ENCODE data around the gene DMRTC1.
"Not testable (repeated sequence)": the region's sequence is repeated elsewhere in the genome, so short reads cannot be mapped to it uniquely, and the experiment has no call there.

The DMRTC1 gene

GRCh38 chrX:72943819-72944169 lies at the start of gene DMRTC1:
DMRTC1 (minus strand) TSS chrX:72943837; CDS start chrX:72875694, 68,143 bp downstream.
- DNase-seq: not testable (repeated sequence)

- not testable (repeated sequence) for DNase-seq
Observed at GRCh38 chrX:72980894-72981469, 37.3 kb upstream of the DMRTC1 start.

- not testable (repeated sequence) for DNase-seq
Observed at GRCh38 chrX:72974885-72975284, 31.2 kb upstream of the DMRTC1 start.

- DNase-seq: not testable (repeated sequence)
Observed at GRCh38 chrX:72971859-72972258, 28.2 kb upstream of the DMRTC1 start.

GRCh38 chrX:72959971-72960370 lies 16.3 kb upstream of the DMRTC1 start:
- DNase-seq: not testable (repeated sequence)

- not testable (repeated sequence) for DNase-seq
Observed at GRCh38 chrX:72943035-72943818, 410 bp downstream of the DMRTC1 start.

GRCh38 chrX:72942272-72942671 lies 1.4 kb downstream of the DMRTC1 start:
- not testable (repeated sequence) for DNase-seq

- not testable (repeated sequence) for DNase-seq
Observed at GRCh38 chrX:72937906-72938305, 5.7 kb downstream of the DMRTC1 start, which contains the start of gene FAM236A. FAM236A (plus strand) TSS chrX:72938206; CDS start chrX:72938263, 57 bp downstream.

- DNase-seq: not testable (repeated sequence)
Observed at GRCh38 chrX:72936882-72937455, 6.7 kb downstream of the DMRTC1 start.

GRCh38 chrX:72936455-72936854 lies 7.2 kb downstream of the DMRTC1 start:
- DNase-seq: not testable (repeated sequence)

GRCh38 chrX:72932283-72932682 lies 11.4 kb downstream of the DMRTC1 start:
- not testable (repeated sequence) for DNase-seq

- not testable (repeated sequence) for DNase-seq
Observed at GRCh38 chrX:72916096-72916495, 27.5 kb downstream of the DMRTC1 start.

- not testable (repeated sequence) for DNase-seq
Observed at GRCh38 chrX:72912315-72912714, 31.3 kb downstream of the DMRTC1 start, which contains the start of gene FAM236C. FAM236C (plus strand) TSS chrX:72912615; CDS start chrX:72912715, 100 bp downstream.

GRCh38 chrX:72889740-72890139 lies 53.9 kb downstream of the DMRTC1 start:
- not testable (repeated sequence) for DNase-seq

GRCh38 chrX:72882898-72883297 lies 60.7 kb downstream of the DMRTC1 start:
- DNase-seq: not testable (repeated sequence)

GRCh38 chrX:72837532-72837931 lies 106.1 kb downstream of the DMRTC1 start:
- not testable (repeated sequence) for DNase-seq

- DNase-seq: not testable (repeated sequence)
Observed at GRCh38 chrX:72830701-72831100, 112.9 kb downstream of the DMRTC1 start.

All from inflammatory macrophage treated with lipopolysaccharide for 1 hour (primary cell).